Measurements from ENCODE around the gene CLPTM1.
A peak's percentile ranks its signal among the peaks of the same experiment; 100 is the strongest.
"Not testable (repeated sequence)": the region's sequence is repeated elsewhere in the genome, so short reads cannot be mapped to it uniquely, and the experiment has no call there.

CLPTM1 gene

GRCh38 chr19:44947041-44947581 lies 8.1 kb upstream of the CLPTM1 start:
- DNase-seq, result no peak

- DNase-seq, result no peak
Measured at GRCh38 chr19:44948237-44948636, 6.9 kb upstream of the CLPTM1 start.

DNA sequence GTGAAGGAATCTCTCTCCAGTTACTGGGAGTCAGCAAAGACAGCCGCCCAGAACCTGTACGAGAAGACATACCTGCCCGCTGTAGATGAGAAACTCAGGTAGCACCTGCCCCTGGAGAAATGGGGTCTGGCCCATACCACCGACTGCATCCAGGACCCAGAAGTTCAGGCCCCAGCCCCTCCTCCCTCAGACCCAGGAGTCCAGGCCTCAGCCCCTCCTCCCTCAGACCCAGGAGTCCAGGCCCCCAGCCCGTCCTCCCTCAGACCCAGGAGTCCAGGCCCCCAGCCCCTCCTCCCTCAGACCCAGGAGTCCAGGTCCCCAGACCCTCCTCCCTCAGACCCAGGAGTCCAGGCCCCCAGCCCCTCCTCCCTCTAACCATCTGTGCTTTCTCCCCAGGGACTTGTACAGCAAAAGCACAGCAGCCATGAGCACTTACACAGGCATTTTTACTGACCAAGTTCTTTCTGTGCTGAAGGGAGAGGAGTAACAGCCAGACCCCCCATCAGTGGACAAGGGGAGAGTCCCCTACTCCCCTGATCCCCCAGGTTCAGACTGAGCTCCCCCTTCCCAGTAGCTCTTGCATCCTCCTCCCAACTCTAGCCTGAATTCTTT lies 6.3 kb upstream of the CLPTM1 start:
- DNase-seq, result no peak

DNA sequence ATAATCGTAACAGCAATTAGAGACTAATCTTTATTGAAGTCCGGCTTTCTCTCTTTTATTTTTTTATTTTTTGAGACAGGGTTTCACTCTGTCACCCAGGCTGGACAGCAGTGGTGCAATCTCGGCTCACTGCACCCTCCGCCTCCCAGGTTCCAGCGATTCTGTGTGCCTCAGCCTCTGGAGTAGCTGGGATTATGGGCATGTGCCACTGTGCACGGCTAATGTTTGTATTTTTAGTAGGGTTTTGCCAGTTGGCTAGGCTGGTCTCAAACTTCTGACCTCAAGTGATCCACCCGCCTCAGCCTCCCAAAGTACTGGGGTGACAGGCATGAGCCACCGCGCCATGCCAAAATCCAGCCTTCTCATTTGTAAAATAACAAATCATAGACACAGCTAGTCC lies 5.6 kb upstream of the CLPTM1 start:
- no peak for DNase-seq

GRCh38 chr19:44951179-44952159 lies 3.7 kb upstream of the CLPTM1 start:
- peak; percentile 76 for DNase-seq

- no peak for DNase-seq
Measured at GRCh38 chr19:44954278-44954648, 917 bp upstream of the CLPTM1 start.

DNA sequence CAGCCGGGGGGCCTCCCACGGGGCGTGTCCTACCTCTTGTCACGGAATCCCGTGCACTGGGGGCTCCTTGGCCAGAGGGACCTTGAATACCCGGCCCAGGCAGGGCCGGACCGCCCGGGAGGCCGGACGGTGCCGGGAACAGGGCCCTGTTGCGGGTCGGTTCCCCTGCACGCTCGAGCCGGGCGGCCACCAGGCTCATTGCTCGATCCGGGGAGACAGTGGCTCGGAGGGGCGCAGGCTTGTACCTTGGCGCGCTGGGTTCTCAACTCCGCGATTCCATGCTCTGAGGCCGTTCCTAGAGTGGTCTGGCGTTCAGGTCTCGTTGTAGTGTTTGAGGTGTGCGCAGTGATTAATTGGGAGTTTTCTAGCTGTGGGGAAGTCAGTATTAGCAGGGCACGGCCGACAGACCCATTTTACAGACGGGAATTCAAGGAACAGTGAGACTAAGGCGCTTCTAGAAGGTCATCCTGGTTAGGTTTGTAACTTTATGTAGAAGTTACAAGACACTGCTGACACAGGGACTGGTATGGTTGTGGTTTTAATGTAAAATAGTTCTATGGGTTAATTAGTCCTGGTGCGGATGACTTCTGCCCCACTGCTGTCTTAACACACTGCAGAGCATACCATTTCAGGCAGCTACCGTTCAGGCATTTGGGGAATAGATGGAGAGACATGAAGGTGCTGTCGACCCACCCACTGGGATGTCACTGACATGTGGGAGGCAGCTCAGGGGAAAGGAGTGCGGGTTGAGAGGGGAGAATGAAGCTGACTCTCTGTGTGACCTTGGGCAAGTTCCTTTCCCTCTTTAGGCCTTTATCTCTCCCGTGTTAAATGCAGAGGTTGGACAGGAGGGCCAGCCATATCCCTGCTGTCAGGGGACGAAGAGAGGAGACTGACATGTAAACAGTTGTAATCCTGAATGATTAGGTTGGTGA lies 592 bp downstream of the CLPTM1 start:
- DNase-seq, result no peak

- no peak for DNase-seq
Measured at GRCh38 chr19:44957526-44957925, 2.3 kb downstream of the CLPTM1 start.

GRCh38 chr19:44958090-44958489 lies 2.9 kb downstream of the CLPTM1 start:
- DNase-seq, result no peak

- DNase-seq, result no peak
Measured at GRCh38 chr19:44959691-44960090, 4.5 kb downstream of the CLPTM1 start.

DNA sequence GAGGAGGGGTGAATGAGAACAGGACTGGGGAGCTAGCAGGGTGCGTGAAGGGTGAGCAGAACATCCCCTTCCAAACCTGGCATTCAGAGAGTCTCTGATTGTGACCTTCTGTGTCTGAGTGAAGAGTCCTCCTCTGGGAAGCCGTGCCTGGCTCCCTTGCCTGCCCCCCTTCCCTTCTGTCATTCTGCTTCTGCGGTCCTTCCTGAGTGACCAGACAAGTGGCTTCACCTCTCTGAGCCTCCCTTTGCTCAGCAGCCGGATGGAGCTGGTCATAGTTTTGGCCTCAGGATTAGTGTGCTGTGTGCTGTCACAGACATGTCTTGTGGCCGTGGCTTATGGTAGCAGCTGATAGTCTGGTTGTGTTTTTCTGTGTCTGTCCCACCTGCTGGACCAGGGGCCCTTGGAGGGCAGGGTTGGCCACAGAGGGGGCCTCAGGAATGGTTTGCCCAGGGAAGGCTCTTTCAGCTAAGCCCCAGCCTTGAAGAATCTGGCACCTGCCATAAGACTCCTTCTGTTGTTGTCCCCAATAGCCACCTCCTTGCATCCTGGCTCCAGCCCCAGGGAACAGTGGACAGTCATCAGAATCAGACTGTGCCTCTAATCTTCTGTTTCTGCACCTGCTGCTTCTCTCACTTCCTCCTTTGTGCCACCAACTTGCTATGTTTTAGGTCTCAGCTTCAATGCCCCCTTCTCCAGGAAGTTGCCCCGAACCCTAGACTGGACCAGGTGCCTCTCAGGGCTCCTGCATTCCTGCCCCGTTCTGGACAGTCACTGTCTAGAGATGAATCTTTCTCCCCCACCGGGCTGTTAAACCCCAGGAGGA lies 5.9 kb downstream of the CLPTM1 start:
- no peak for DNase-seq

DNA sequence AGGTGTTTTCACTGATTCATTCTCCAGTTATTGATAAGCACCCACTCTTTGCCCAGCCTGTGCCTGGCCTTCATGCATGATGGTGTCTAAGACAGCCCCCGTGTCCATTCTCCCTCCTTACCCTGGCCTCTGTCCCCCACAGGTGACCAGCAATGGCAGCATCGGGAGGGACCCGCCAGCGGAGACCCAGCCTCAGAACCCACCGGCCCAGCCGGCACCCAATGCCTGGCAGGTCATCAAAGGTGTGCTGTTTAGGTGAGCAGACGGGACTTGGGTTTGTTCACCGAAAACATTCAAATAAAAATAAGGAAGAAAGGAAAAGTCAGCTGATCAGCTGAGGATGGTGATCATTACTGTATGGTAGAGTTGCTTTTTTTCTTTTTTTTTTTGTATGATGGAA lies 6.6 kb downstream of the CLPTM1 start:
- no peak for DNase-seq

GRCh38 chr19:44968118-44968517 lies 12.9 kb downstream of the CLPTM1 start:
- no peak for DNase-seq

DNA sequence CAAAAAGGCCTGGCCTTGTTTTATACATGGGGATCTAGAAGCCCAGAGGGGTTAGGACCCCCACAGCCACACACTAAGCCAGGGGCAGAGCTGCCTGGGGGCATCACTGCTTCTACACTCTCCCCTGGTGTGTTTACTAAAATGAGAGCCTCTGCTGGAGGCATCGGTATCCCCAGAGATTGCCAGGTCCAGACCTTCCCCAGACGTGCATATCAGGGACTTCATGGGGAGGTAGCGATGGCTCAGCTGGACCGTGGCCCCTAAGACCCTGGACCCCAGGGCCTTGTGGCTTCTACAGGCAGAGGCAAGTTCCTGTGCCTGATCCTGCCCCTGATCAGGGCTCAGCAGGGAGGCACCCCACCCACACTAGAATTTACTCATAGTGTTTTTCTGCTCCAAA lies 13.5 kb downstream of the CLPTM1 start:
- DNase-seq, result no peak

- DNase-seq, result no peak
Measured at GRCh38 chr19:44969437-44969836, 14.3 kb downstream of the CLPTM1 start.

DNA sequence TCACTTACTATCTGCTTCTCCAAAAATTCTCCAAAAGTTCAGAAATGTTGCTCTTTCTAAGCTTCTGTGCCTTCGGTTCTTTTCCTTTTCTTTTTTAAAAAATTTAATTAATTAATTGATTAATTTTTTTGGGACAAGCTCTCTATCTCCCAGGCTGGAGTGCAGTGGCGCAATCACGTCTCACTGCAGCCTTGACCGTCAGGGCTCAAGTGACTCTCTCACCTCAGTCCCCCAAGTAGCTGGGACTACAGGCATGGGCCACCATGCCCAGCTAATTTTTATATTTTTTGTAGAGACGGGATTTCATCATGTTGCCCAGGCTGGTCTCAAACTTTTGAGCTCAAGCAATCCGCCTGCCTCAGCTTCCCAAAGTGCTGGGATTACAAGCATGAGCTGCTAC lies 16.3 kb downstream of the CLPTM1 start:
- DNase-seq, result not testable (repeated sequence)

- no peak for DNase-seq
Measured at GRCh38 chr19:44972802-44973201, 17.6 kb downstream of the CLPTM1 start.

- DNase-seq, result no peak
Measured at GRCh38 chr19:44973982-44974735, 19.0 kb downstream of the CLPTM1 start.

DNA sequence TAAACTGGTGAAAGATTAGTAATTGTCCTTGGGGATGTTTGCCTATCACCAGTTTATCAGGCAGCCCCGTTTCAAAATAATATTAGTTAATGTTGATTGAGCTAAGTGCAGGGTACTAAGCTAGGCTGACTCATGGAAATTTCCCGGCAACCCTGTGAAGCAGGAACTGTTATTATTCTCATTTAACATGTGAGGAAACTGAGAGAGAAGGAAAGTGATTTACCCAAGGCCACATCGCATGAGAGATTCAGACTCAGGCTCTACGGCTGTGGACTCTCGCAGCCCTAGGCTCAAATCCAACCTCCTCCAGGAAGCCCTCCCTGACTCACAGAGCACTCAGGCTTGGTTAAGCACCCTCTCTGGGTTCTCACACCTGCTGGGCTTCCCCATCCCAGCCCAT lies 19.7 kb downstream of the CLPTM1 start:
- DNase-seq, result no peak

DNA sequence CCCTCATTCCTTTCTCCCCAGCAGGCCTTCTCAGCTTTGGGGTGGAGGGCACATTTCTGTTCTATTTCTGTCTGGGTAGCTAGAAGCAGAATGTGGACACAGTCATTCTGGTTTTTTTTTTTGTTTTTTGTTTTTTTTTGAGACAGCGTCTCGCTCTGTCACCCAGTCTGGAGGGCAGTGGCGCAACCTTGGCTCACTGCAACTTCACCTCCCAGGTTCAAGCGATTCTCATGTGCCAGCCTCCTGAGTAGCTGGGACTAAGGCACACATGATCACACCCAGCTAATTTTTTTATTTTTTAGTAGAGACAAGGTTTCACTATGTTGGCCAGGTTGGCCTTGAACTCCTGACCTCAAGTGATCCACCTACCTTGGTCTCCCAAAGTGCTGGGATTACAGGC lies 20.3 kb downstream of the CLPTM1 start:
- DNase-seq, result no peak

DNA sequence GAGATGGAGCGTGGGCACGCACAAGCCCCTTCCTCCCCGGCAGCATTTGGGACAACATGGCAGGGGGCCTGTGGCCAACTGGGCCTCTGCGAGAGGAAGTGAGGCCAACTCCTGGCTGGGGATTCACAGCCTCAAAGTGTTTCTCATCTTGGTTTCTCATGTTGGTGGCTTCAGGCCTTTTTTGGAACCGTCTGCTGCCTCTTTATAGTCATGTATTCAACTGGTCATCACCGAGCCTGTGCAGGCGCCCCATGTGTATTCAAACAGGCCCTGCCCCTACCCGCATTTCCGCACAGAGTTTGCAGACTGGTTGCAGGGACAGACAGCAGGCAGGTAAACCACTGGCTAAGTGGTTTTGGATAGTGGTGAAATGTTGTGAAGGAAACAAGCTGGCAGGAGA lies 28.8 kb downstream of the CLPTM1 start:
- no peak for DNase-seq
